ENCODE data around the gene BRF1.

Gene BRF1, protein sequence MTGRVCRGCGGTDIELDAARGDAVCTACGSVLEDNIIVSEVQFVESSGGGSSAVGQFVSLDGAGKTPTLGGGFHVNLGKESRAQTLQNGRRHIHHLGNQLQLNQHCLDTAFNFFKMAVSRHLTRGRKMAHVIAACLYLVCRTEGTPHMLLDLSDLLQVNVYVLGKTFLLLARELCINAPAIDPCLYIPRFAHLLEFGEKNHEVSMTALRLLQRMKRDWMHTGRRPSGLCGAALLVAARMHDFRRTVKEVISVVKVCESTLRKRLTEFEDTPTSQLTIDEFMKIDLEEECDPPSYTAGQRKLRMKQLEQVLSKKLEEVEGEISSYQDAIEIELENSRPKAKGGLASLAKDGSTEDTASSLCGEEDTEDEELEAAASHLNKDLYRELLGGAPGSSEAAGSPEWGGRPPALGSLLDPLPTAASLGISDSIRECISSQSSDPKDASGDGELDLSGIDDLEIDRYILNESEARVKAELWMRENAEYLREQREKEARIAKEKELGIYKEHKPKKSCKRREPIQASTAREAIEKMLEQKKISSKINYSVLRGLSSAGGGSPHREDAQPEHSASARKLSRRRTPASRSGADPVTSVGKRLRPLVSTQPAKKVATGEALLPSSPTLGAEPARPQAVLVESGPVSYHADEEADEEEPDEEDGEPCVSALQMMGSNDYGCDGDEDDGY

DNA sequence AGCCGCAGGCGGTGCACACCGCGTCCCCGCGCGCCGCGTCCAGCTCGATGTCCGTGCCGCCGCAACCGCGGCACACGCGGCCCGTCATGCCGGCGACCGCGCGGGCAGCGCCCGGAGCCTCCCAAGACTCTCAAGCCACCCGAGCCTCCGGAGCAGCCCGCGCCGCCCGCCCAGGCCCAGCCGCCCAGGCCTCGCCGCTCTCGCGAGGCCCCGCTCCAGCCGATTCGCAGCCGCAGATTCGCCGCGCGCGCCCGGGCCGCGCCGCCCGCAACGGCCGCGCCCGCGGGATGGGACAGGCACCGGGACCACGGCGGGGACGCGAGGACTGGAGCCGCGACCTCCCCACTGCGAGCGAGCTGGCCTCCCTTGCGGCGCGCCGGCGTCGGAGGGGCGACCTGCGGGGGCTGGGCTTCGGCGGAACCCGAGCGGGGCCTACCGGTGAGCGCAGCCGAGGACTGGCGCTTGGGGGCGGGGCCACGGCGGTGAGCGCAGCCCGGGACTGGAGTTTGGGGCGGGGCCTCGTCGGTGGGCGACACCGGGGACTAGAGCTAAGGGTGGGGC lies at the start of gene BRF1:
Gene BRF1 (minus strand): TSS at position 460 of the 561 bp plus-strand sequence. CDS start 372 bp downstream, at position 88.
- in situ Hi-C loops (cut with MboI; ENCODE audit: low sequenced_read_pairs), result no loop called here
- peak; percentile 89 to 98 for DNase-seq (ENCODE audit: low spot score in 2 of 2)
- Histone ChIP-seq H3K4me1 (peaks cover 6% of the 10 kb centered on the region), H3K27me3 (ENCODE audit: low read depth) (no peaks in the 10 kb centered on the region), H3K36me3 (replicated peaks) (no peaks in the 10 kb centered on the region), H3K9me3 (no peaks in the 10 kb centered on the region), H3K4me3 (peak within 1 kb of the TSS; percentile 72)

DNA sequence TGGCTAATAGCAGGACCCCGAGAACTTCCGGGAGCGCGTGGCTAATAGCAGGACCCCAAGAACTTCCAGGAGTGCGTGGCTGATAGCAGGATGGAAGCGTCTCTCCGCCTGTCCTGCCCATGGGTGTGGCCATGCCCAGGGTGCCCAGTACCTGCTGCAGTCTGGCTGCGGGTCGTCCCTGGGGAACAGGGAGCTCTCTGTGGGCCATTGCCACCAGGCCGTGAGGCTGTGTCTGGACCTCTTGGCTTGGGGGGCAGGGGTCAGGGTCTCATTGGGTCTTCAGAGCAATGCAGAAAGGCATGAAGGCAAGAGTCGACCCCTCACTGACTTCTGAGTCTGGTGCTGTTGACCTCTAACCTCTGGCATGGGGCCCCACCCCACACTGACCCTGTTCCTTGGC lies 49.2 kb upstream of the BRF1 start:
- no peak overlapping the region for H3K4me3 ChIP-seq
- no peaks in the 10 kb centered on the region; the same call in 1 of the 2 replicates for H3K9me3 ChIP-seq
- in situ Hi-C loops (cut with MboI; ENCODE audit: low sequenced_read_pairs), result no loop called here
- H3K36me3 ChIP-seq (replicated peaks), result no peaks in the 10 kb centered on the region
- H3K27me3 ChIP-seq (ENCODE audit: low read depth), result no peaks in the 10 kb centered on the region
- no peak for DNase-seq (ENCODE audit: low spot score in 2 of 2)
- H3K4me1 ChIP-seq, result no peaks in the 10 kb centered on the region

DNA sequence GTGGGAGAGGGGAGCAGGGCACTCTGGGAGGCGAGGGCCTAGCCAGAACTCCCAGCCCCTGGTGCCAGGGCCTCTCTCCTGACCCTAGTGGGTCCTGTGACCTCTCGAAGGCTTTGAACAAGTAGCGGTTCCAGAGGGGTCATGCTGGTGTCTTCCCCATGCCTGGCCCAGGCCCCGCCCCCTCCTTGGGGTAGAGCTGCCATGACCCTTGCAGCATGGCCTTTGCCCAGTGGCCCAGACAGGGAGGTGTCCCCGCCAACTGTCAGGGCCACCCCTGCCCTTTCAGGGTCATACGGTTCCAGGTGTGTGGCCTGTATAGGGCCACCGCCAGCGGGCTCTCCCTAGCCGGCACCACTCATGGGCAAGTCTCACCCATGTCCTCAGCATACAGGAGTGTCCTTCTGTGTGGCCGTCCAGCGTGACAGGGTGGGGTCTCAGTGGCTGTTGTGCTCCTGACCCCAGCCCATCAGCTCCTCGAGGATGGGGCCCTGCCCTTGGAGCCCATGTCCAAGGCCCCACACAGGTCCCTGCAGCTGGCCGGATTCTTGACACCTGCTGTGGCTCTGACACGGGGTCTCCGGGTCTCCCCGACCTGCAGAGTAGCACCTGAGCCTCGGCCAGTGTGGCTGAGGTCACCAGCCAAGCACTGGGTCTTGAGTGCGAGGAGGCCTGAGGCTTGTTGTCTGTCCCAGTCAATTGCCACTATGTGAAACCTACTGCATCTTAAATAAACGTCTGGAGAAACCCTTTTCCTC lies 48.3 kb upstream of the BRF1 start:
- H3K27me3 ChIP-seq (ENCODE audit: low read depth), result no peaks in the 10 kb centered on the region
- no peaks in the 10 kb centered on the region for H3K36me3 ChIP-seq (replicated peaks)
- no peaks in the 10 kb centered on the region; the same call in 1 of the 2 replicates for H3K9me3 ChIP-seq
- H3K4me1 ChIP-seq, result no peaks in the 10 kb centered on the region
- H3K4me3 ChIP-seq, result no peak overlapping the region
- in situ Hi-C loops (cut with MboI; ENCODE audit: low sequenced_read_pairs), result no loop called here
- DNase-seq (ENCODE audit: low spot score in 2 of 2), result no peak

DNA sequence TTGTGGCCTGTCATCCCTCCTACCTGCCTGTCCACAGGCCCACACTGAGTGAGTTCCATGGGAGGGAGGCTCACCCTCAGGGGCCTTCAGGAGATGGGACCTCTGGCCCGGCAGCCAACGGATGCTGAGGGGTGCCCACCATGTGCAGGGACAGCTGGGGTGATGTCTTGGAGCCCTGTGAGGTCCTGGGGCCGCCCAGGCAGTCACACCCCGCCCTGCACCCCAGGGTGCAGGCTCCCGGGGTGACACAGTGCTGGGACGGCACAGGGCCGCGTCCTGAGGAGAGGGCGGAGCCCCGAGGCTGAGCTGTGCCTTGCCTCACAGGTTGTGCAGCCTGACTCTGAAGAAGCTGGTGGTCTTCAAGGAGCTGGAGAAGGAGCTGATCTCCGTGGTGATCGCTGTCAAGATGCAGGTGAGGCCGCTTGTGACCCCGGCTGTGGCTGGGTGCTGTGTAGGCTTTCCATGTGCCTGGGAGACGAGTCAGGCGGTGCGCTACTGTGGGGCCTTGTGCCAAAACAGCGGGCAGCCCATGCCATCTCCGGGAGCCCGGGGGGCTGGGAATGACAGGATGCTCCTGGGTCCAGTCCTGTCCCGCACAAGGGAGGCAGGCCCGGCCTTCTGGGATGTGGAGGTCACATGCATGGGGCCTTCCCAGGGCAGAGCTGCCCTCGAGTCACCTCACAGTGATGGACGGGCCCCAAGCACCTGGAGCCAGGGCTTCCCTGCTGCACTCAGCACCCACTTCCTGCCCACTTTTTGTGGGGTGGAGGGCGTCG lies 47.6 kb upstream of the BRF1 start:
- DNase-seq (ENCODE audit: low spot score in 2 of 2), result no peak
- H3K4me3 ChIP-seq, result no peak overlapping the region
- H3K27me3 ChIP-seq (ENCODE audit: low read depth), result no peaks in the 10 kb centered on the region
- H3K4me1 ChIP-seq, result no peaks in the 10 kb centered on the region
- no peaks in the 10 kb centered on the region; the same call in 1 of the 2 replicates for H3K9me3 ChIP-seq
- no peaks in the 10 kb centered on the region for H3K36me3 ChIP-seq (replicated peaks)
- in situ Hi-C loops (cut with MboI; ENCODE audit: low sequenced_read_pairs), result no loop called here

DNA sequence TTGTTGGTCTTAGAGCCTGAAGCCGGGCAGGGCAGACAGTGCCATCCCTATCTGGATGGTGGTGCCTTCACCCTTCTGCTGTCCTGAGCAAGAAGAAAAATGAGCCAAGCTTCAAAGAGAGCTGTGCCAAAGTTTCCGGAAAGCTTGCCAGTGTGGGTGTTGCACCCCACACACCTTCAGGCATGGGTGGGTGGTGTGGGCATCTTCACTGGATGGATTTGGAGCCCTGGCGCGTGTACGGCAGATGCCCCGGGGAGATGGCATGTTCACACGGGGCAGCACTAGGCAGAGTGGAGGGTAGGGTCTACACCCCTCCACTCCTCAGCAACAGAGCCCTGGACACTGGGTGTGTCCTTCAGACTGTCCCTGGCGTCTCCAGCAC lies 46.8 kb upstream of the BRF1 start:
- Histone ChIP-seq H3K36me3 (replicated peaks) (no peaks in the 10 kb centered on the region), H3K4me3 (no peak overlapping the region), H3K4me1 (no peaks in the 10 kb centered on the region), H3K9me3 (no peaks in the 10 kb centered on the region; the same call in 1 of the 2 replicates), H3K27me3 (ENCODE audit: low read depth) (no peaks in the 10 kb centered on the region)
- no peak for DNase-seq (ENCODE audit: low spot score in 2 of 2)
- in situ Hi-C loops (cut with MboI; ENCODE audit: low sequenced_read_pairs), result no loop called here

DNA sequence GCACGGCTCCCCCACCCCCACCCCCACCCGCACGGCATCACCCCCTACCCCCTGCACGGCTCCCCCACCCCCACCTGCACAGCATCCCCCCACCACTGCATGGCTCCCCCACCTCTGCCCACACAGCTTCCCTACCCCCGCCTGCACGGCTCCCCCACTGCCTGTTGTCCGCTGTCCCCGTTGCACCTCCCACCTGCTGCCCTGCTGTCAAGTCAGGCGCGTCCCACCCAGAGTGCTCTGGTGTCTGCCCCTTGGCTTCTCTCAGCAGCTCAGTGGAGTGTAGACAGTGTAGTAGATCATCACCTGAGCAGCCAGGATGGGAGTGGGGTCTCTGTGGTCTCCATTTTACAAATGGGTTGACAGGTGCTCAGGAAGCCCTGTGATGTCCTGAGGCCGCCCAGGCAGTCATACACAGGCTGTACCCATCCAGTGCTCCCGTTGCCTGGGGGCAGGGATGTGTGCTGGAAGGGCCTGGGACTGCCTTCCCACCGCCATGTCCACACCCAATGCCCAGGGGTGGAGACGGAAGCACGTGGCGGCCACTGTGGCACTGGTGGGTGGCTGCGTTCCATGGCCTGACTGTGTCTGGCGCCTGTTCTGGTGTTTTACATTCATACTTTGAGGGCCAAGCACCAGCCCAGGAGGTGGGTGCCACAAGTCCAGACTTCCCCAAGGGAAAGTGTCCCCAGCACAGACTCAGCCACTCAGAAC lies 46.2 kb upstream of the BRF1 start:
- in situ Hi-C loops (cut with MboI; ENCODE audit: low sequenced_read_pairs), result no loop called here

DNA sequence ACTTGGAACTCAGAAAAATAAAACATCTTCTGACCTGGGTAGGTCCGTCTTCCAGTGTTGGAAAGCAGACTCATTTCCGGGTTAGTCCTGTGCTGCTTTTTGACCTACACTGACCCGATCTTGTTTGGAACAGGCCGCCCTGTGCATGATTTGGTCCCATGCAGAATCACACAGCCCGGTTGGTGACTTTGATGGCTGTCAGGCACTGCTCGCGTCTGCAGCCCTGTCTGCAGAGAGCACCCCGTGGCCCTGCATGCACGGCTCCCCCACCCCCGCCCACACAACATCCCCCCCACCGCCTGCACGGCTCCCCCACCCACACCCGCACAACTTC lies 45.4 kb upstream of the BRF1 start:
- Histone ChIP-seq H3K36me3 (replicated peaks) (no peaks in the 10 kb centered on the region), H3K9me3 (no peaks in the 10 kb centered on the region; the same call in 1 of the 2 replicates), H3K27me3 (ENCODE audit: low read depth) (no peaks in the 10 kb centered on the region), H3K4me3 (no peak overlapping the region), H3K4me1 (no peaks in the 10 kb centered on the region)
- DNase-seq (ENCODE audit: low spot score in 2 of 2), result no peak
- in situ Hi-C loops (cut with MboI; ENCODE audit: low sequenced_read_pairs), result no loop called here

More for the DNA sequence above, 46.2 kb upstream of the BRF1 start:
- H3K27me3 ChIP-seq (ENCODE audit: low read depth), result no peaks in the 10 kb centered on the region
- H3K9me3 ChIP-seq, result no peaks in the 10 kb centered on the region; the same call in 1 of the 2 replicates
- no peaks in the 10 kb centered on the region for H3K36me3 ChIP-seq (replicated peaks)
- no peak overlapping the region for H3K4me3 ChIP-seq
- DNase-seq (ENCODE audit: low spot score in 2 of 2), result no peak
- no peaks in the 10 kb centered on the region for H3K4me1 ChIP-seq

DNA sequence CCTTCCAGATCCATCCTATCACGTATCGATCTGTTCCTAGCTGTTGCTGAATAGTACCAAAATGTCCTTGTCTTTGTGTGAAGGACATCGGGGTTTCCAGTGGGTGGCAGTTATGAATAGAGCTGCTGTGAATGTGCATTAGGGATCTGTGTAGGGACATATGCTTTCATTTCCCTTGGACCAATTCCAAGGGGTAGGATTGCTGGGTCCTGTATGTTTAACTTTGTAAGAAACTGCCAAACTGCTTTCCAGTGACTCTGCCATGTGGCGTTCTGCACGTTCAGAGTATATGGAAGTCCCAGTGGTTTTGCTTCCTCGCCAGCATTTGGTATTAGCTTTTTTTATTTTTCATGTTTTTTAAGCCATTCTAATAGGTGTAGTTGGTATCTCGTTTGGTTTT lies 42.4 kb upstream of the BRF1 start:
- no peaks in the 10 kb centered on the region; the same call in 1 of the 2 replicates for H3K9me3 ChIP-seq
- in situ Hi-C loops (cut with MboI; ENCODE audit: low sequenced_read_pairs), result no loop called here
- H3K36me3 ChIP-seq (replicated peaks), result no peaks in the 10 kb centered on the region
- no peak overlapping the region for H3K4me3 ChIP-seq
- no peaks in the 10 kb centered on the region for H3K4me1 ChIP-seq
- H3K27me3 ChIP-seq (ENCODE audit: low read depth), result no peaks in the 10 kb centered on the region
- no peak for DNase-seq (ENCODE audit: low spot score in 2 of 2)

DNA sequence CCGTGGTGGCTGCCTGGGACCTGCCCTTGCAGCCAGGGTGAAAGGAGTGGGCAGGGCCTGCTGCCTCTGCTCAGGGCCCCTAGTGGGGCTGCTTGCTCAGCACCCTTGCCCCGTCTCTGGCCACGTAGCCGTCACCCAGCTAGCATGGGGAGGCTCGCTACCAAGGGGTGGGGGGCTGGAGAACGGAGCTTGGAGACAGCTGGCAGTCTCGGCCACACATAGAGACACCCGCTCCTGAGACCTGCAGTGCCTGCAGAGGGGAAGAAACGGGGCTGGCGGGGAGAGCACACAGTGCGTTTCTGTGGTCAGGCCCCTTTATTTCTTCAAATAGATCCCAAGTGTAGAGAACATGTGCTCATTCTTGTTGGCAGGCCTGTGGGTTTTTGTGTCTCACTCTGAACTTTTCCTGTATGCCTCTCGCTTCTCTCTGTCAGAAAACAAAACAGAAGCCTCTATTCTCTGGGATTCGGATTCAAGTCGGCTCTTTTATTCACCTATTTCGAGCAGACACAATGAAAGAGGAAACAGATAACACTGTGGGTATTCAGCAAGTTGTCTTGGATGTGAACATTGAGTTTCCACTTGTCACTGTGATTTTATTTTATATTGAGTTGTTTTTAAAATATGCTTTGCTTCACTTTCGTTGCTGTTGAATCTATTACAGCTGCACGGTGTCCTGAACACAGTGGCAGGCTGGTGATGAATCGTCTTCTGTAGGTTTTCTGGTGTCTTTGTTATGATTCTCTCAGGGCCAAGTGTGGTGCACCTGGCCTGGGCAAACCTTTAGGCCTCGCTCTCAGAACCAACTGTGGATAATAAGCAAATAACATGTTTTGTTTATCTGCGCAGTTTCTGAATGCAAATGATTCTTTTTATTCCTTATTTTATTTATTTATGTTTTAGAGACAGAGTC lies 40.3 kb upstream of the BRF1 start:
- Histone ChIP-seq H3K27me3 (ENCODE audit: low read depth) (no peaks in the 10 kb centered on the region), H3K9me3 (no peaks in the 10 kb centered on the region; the same call in 1 of the 2 replicates), H3K4me3 (no peak overlapping the region), H3K4me1 (no peaks in the 10 kb centered on the region), H3K36me3 (replicated peaks) (no peaks in the 10 kb centered on the region)
- no peak for DNase-seq (ENCODE audit: low spot score in 2 of 2)
- in situ Hi-C loops (cut with MboI; ENCODE audit: low sequenced_read_pairs), result no loop called here

DNA sequence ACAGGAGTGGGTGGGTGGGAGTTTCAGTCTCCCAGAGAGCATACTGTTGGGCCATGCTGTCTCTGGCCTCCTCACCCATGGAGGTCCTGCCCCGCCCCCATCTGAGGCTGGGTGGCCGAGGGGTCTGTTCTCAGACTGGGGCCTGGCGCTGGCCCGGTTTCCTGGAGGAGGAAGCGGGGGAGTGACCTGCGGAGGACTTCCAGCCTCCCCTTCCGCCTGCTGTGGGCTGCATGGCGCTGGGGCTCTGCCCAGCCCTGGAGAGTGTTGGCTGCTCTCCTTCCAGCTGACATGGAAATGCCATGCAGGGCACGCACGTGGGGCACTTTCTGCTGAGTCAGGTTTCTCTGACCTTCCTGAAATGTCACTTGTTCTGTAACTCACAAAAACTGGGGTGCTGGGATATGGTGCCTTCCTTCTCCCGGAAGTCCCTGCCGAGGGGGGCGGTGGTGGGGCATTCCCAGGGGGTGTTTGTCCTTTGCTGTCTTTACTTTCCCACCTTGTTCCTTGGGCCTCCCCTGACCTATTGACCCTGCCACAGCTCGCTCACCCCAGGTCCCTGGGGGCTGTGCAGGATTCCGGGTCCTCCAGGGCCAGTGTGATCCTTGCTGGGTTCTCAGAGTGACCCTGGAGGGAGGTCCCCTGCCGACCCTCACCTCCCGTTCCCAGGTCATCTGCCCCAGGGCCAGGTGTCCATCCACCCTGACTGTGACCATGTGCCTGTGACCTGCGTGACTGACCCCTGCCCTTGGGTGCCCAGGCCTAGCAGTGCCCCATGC lies 37.4 kb upstream of the BRF1 start:
- Histone ChIP-seq H3K4me3 (no peak overlapping the region), H3K4me1 (no peaks in the 10 kb centered on the region), H3K27me3 (ENCODE audit: low read depth) (no peaks in the 10 kb centered on the region), H3K36me3 (replicated peaks) (no peaks in the 10 kb centered on the region), H3K9me3 (no peaks in the 10 kb centered on the region)
- no peak for DNase-seq (ENCODE audit: low spot score in 2 of 2)
- in situ Hi-C loops (cut with MboI; ENCODE audit: low sequenced_read_pairs), result no loop called here

DNA sequence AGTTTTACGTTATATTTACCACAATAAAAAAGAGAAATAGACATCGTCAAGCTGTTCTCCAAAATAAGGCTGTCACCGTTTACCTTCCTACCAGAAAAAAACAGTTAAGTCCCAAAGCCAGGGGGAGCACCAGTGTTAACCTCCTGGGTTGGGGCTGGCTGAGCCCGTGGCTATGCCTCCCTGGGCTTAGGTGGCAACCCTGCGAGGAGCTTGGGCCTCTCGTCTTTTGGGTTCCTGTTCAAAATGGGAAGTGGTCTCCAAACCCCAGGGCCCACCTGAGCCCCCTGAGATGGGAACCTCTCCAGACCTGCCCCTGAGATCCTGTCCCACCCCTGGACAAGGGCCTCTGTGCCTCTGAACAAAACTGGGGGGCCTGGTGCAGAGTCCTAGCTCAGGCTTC lies 36.6 kb upstream of the BRF1 start:
- H3K27me3 ChIP-seq (ENCODE audit: low read depth), result no peaks in the 10 kb centered on the region
- no peak overlapping the region for H3K4me3 ChIP-seq
- in situ Hi-C loops (cut with MboI; ENCODE audit: low sequenced_read_pairs), result no loop called here
- no peaks in the 10 kb centered on the region for H3K9me3 ChIP-seq
- H3K4me1 ChIP-seq, result no peaks in the 10 kb centered on the region
- no peaks in the 10 kb centered on the region for H3K36me3 ChIP-seq (replicated peaks)
- no peak for DNase-seq (ENCODE audit: low spot score in 2 of 2)

Data from HAP-1 (cell line).